NCI-H1048 (cell line): ENCODE measurements around the gene TLDC2.
"Not testable (repeated sequence)": the region's sequence is repeated elsewhere in the genome, so short reads cannot be mapped to it uniquely, and the experiment has no call there.

Experiments used
- DNase-seq: peaks from one replicate; lab custom pipeline; 2025; lab: John Stamatoyannopoulos, UW

Gene TLDC2

DNA sequence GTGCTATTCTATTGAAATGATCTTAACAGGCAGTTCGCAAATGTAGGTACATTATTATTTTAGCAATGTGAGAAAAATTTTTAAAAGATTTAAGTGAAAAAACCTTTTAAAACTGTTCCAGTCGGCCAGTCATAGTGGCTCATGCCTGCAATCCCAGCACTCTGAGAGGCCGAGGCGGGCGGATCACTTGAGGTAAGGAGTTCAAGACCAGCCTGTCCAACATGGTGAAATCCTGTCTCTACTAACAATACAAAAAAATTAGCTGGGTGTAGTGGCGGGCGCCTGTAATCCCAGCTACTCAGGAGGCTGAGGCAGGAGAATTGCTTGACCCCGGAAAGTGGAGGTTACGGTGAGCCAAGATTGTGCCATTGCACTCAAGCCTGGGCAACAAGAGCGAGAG is 29.6 kb downstream of the TLDC2 start:
- not testable (repeated sequence) for DNase-seq

DNA sequence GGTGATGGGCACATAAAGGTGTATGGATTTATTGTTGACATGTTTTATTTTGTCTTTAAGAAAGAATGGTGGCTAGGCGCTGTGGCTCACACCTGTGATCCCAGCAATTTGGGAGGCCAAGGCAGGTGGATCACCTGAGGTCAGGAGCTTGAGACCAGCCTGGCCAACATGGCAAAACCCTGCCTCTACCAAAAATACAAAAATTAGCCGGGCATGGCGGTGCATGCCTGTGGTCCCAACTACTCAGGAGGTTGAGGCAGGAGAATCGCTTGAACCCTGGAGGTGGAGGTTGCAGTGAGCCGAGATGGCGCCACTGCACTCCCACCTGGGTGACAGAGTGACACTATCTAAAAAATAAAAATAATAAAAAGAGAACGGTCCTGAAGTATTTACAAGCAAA is 30.1 kb downstream of the TLDC2 start:
- not testable (repeated sequence) for DNase-seq

DNA sequence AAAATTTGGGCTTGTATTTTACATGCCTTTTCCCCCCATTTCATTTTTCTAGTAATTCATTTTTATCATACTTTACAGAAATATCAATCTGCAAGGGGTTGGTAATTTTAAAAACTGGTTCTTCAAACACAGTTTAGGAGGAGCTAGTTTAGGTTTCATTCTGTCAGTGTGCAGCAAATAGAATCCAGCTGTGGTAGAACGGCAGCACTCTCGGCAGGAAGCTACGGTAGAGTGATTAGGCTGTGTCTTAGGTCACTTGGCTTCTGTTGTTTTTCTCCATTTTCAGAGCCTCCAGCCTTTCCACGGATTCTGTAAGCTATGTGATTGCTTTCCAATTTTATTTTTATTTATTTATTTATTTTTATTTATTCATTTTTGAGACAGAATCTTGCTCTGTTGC is 32.7 kb downstream of the TLDC2 start:
- no peak for DNase-seq

DNA sequence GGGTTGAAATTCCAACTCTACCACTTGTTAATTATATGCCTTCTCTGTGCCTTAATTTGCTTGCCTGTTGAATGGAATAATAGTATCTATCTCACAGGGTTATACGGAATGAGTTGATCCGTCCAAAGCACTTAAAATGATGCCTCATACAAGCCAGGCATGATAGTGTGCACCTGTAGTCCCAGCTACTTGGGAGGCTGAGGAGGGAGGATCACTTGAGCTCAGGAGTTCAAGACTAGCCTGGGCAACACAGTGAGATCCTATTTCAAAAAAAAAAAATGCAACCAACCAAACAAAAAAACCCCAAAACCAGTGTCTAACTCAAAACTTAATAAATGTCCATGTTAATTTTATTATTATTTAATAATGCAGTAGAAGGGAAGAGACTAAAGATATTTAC is 40.3 kb downstream of the TLDC2 start:
- no peak for DNase-seq

DNA sequence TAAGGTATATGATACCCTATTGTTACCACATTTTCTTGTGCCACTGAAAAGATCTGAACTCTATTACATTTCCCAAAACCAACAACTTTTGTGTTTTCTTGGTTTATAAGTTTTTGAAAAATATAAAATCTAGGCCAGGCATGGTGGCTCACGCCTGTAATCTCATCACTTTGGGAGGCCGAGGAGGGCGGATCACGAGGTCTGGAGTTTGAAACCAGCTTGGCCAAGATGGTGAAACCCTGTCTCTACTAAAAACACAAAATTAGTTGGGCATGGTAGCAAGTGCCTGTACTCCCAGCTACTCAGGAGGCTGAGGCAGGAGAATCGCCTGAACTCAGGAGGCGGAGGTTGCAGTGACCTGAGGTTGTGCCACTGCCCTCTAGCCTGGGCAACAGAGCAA is 41.3 kb downstream of the TLDC2 start:
- DNase-seq, result no peak

DNA sequence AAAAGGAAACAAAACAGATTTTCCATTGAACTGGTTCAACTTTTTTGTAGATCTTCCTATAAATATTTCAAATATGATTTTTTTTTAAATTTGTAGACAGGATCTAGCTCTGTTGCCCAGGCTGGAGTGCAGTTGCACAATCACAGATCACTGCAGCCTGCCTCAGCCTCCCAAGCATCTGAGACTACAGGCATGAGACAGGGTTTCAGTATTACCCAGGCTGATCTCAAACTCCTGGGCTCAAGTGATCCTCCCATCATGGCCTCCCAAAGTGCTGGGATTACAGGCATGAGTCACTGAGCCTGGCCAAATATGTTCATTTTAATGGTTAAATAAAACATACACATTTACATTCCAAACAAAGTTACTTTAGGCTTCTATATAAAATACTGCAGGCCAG is 42.0 kb downstream of the TLDC2 start:
- no peak for DNase-seq

DNA sequence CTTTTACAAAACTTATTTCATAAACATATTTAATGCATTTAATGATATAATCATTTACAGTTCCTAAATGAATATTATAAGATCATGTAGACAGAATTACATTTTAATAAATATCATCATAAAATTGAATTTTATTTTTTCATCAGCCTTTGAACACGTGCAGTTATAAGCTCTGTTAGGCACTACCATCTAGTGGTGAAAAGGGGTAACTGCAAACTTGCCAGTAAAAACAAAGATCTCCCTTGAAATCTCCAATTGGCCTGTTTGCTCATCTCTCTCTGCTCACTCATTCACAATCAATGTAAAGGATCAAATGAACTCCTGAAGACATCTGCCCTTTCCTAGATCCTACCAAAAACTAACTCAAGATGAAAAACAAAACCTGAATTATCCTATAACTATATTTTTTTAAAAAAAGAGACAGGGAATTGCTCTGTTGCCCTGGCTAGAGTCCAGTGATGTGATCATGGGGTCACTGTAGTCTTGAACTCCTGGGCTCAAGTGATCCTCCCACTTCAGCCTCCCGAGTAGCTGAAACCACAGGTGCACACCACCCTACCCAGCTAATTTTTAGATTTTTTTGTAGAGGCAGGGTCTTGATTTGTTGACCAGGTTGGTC is 43.9 kb downstream of the TLDC2 start:
- no peak for DNase-seq

DNA sequence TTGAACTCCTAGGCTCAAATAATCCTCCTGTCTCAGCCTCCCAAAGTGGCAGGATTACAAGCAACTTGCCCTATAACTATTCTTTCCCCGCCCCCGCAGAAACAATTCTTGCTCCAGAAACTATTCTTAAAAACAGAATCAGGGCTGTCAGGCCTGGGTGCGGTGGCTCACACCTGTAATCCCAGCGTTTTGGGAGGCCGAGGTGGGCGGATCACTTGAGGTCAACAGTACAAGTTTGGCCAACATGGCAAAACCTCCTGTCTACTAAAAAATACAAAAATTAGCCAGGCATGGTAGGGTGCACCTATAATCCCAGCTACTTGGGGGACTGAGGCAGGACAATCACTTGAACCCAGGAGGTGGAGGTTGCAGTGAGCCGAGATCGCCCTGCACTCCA is 44.4 kb downstream of the TLDC2 start:
- DNase-seq, result no peak

DNA sequence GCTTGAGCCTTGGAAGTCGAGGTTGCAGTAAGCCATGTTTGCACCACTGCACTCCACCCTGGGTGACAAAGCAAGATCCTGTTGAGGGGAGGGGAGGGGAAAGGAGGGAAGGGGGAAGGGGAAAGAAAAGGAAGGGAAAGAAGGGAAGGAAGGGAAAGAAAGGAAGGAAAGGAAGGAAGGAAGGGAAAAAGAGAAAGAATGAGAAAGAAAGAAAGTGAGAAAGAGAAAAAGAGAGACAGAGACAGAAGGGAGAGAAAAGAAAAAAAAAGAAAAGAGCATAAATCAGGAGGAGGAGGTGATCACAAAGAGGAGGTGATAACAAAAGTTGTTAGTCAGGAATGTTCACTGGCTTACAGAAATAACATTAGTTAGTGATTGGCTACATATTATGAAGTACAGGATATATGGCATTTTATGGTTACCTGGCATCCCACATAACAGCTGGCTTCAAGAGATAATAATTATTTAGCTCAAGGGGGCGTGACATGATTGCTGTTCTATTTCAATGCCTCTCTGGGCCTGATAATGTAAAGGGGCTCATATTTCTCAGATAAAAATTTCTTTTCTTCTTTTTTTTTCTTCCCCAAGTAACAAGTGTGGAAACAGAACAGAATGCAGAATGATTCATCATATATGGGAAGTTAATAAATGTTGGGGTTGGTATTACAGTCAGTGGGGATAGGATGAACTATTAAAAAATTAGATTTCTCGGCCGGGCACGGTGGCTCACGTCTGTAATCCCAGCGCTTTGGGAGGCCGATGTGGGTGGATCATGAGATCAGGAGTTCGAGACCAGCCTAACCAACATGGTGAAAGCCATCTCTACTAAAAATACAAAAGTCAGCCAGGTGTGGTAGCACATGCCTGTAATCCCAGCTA is 48.5 kb downstream of the TLDC2 start:
- DNase-seq, result no peak

DNA sequence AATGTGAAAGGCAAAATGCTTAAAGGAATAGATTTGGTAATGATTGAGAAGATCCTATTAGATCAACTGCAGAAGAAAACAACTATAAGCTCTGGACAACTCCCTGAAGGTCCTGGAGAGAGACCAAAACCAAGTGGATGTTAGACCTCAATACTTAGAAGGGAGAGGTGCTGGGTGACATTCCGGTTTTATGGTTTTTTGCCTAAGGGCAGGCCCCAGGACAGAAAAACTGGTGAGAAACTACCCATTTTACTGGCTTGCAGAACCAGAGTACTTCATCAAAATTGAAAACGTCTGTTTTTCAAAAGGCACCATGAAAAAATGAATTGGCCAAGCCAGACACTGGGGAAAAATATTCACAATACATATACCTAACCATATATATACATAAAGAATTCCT is 49.3 kb downstream of the TLDC2 start:
- DNase-seq, result no peak

DNA sequence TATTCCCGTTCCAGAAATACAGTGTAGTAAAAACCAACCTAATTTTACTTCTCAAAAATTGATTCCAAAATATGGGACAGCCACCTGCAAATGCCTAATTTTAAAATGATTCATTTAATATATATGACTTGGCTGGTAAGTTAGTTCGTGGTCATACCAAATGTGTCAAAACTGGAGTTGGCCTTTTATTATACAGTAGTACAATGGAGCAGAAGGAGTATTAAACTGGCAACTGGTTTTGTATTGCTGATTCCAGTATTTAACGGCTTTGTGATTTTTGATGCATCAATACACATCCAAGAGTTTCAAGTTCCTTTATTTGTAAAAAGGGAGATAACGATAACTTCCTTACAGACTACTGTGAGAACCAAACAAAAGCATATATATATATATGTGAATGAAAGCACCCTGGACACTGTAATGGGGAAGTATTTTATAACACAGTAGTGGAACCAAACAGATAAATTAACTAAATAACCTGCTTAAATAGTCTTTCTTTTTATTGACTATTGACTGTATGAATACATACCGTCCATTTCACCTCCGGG is 50.8 kb downstream of the TLDC2 start:
- no peak for DNase-seq

DNA sequence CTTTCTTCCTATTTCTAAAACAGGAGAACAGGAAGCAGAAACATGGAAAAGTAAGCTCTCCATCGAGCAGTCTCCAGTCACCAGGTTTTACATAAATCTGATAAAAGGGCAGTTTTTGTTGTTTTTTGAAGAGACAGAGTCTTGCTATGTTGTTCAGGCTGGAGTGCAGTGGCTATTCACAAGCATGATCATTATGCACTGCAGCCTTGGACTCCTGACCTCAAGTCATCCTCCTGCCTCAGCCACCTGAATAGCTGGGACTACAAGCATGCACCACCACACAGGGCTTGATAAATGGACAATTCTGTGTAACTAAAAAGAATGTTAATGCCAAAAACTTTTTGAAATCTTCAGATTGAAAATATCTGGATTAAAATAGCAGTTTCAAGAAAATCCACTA is 51.8 kb downstream of the TLDC2 start:
- no peak for DNase-seq

DNA sequence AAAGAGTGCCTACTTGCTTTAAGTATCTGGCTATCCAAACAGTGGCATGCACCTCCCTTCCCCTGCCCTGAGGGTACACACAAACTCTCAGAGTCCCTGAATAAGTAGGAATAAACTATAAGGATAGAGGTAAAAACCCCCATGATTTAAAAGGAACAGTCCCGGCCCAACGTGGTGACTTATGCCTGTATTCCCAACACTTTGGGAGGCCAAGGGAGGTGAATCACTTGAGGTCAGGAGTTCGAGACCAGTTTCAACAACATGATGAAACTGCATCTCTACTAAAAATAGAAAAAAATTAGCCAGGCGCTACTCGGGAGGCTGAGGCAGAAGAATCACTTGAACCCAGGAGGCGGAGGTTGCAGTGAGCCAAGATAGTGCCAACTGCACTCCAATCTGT is 53.4 kb downstream of the TLDC2 start:
- DNase-seq, result no peak

DNA sequence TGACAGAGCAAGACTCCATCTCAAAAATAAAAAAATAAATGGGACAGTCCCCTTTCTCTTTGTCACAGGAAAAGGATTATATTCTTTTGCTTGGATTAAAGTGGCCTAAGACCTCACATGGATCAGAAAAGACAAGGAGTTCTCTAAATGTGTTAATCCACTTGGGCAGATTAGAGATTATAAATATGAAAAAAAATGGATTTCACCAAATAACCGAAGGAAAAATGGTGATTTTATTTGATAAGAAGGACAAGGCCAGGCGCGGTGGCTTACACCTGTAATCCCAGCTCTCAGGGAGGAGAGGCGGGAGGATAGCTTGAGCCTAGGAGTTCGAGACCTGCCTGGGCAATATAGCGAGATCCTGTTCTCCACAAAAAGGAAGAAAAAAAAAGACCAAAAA is 53.8 kb downstream of the TLDC2 start:
- DNase-seq, result no peak

DNA sequence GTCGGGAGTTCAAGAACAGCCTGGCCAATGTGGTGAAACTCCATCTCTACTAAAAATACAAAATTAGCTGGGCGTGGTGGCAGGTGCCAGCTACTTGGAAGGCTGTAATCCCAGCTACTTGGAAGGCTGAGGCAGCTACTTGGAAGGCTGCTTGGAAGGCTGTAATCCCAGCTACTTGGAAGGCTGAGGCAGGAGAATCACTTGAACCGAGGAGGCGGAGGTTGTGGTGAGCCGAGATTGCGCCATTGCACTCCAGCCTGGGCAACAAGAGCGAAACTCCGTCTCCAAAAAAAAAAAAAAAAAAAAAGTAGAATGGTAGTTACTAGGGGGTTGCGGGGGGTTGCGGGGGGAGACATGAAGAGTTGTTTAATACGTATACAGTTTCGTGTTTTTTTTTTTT is 56.1 kb downstream of the TLDC2 start:
- DNase-seq, result not testable (repeated sequence)

DNA sequence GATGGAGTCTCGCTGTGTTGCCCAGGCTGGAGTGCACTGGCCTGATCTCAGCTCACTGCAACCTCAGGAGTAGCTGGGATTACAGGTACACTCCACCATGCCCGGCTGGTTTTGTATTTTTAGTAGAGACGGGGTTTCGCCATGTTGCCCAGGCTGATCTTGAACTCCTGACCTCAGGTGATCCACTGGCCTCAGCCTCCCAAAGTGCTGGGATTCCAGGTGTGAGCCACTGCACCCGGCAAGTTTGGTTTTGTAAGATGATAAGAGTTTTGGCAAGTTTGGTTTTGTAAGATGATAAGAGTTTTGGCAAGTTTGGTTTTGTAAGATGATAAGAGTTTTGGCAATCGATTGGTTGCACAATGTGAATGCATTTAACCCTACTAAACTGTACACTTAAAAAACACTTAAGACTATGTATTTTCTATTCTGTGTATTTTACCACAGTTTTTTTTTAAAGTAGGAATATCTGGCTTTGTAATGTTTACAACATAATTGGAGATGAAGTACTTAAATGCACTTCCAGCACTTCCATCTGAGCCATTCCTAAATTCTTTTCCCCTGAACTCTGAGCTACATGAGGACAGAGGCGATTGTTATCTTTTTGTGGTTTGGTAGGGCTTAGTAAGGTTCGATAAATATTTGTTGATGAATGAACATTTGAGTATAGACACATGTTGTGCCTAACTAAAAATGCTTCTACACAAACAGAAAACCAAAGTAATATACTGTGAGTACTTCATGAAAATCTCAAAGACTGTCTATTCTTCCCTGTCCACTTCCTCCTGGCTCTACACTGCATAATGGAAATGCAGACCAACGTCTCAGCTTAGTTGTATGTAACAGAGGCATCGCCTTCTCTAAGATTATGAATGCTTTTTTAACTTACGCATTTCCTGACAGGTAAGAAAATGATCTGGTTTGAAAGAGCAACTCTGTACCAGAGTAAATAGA is 56.8 kb downstream of the TLDC2 start:
- DNase-seq, result no peak

DNA sequence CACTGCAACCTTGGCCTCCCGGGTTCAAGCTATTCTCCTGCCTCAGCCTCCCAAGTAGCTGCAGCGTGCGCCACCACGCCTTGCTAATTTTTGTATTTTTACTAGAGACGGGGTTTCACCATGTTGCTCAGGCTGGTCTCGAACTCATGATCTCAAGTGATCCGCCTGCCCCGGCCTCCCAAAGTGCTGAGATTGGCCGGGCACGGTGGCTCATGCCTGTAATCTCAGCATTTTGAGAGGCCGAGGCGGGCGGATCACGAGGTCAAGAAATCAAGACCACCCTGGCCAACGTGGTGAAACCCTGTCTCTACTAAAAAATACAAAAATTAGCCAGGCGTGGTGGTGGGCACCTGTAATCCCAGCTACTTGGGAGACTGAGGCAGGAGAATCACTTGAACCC is 57.6 kb downstream of the TLDC2 start:
- not testable (repeated sequence) for DNase-seq

DNA sequence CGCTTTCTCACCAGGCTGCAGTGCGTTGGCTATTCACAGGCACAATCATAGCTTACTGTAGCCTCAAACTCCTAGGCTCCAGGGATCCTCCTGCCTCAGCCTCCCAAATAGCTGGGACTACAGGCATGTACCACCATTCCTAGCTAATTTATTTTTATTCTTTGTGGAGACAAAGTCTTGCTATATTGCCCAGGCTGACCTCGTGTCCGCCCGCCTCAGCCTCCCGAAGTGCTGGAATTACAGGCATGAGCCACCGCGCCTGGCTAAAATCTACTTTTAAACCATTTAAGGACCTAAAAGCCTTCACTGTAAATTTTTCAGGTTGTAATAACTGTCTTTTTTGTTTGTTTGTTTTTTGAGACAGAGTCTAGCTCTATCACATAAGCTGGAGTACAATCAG is 60.4 kb downstream of the TLDC2 start:
- DNase-seq, result no peak

DNA sequence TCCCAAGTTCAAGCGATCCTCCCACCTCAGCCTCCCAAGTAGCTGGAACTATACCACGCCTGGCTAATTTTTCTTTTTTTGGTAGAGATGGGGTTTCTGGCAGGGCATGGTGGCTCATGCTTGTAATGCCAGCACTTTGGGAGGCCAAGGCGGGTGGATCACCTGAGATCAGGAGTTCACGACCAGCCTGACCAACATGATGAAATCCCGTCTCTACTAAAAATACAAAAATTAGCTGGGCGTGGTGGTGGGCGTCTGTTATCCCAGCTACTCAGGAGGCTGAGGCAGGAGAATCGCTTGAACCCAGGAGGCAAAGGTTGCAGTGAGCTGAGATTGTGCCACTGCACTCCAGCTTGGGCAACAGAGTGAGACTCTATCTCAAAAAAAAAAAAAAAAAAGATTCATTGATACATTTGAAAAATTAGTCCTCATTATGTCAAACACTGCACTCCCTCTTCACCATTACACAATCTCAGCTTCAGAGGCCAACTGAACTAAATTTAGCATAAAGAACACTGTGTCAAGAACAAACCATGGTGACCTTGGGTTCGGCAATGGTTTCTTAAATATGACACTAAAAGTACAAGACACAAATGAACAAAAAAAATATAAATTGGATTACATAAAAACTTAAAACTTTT is 60.9 kb downstream of the TLDC2 start:
- not testable (repeated sequence) for DNase-seq

DNA sequence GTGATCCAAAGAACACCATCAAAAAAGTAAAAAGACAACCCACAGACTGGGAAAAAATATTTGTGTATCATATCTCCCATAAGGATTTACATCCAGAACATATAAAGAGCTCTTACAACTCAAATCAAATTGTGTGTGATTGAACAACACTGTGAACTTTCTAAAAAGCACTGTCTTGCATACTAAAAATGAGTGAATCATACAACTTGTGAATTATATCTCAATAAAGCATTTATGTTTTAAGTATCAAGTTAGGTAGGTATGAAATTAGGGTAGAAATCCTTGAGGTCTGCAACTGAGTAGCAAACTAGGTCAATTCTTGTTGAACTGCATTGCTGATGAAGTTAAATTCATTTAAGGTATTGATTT is 61.4 kb downstream of the TLDC2 start:
- no peak for DNase-seq

DNA sequence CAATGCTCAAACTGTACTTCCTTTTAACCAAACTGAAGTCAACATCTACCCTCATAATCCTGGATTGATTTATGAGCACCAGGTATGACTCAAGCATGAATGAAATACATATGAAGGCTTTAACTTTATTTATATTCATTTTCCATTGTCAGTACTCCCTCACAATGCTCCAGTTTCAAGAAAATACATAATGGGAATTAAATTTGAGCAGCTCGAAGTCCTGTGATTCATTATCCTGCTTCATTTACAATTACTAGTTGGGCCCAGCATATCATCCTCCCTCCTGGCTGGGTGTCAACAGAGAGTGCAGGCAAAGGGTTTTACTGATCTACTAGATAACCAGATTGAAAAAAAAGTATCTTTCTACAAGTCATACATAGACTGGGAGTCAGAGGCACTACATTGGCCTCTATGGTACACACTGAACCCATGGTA is 65.5 kb downstream of the TLDC2 start:
- DNase-seq, result no peak
